NT2/D1 (cell line): ENCODE data around the gene CHEK2.

ENCODE experiments used
- SUZ12 ChIP-seq: IDR thresholded peaks from 2 replicates; pipeline ENCODE4 v1.6.1; 2011; ENCODE audit not compliant: insufficient read length, insufficient read depth; ENCODE audit errors: extremely low read depth
- YY1 ChIP-seq: IDR thresholded peaks from 2 replicates; pipeline ENCODE4 v1.6.1; 2011; ENCODE audit not compliant: insufficient read length, insufficient read depth
- ZNF274 ChIP-seq: IDR thresholded peaks from 2 replicates; pipeline ENCODE4 v1.6.1; 2011; ENCODE audit warnings: mild to moderate bottlenecking, low read depth, low read length

DNA sequence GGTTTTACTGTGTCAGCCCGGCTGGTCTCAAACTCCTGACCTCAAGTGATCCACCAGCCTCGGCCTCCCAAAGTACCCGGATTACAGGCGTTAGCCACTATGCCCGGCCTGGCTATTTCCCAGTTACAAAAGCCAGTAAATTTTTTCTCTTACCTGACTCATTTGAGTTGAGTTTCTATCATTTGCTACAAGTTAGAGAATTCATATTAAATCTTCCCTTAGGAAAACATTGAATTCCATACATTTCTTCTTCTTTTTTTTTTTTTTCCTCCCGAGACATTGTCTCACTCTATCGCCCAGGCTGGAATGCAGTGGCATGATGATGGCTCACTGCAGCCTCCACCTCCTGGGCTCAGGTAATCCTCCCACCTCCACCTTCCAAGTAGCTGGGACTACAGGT, 26.0 kb downstream of the CHEK2 start:
- no peak for TF ChIP-seq YY1
- no peak for TF ChIP-seq ZNF274
- TF ChIP-seq SUZ12, result no peak
